IMR-90 (cell line): Measurements from ENCODE around the gene LMBRD2. TPM values are rescaled to one million over a fixed set of nuclear protein-coding genes. Genes with fewer than 3 reads are reported as not detected.

Source experiments
- ATAC-seq: fragments of 200-7000 bp; cut with Tn5 transposase; 2 replicates; pipeline ENCODE4 v1.9.1; 2020; ENCODE audit warnings: low read depth, mild to moderate bottlenecking, moderate library complexity
- BruUV-seq: library from RNA; stranded (reverse); fragments of 400-500 nt; replicated peaks from 2 replicates; lab custom pipeline; 2021; lab: Mats Ljungman, UMichigan
- CTCF ChIA-PET: fragments of 300-600 bp; formaldehyde crosslinking; extraction: SDS; loops from one replicate; lab custom pipeline; 2021; ENCODE audit warnings: antibody characterized with exemption; lab: Yijun Ruan, JAX
- POLR2A ChIA-PET: fragments of 300-600 bp; sonication (Branson Sonifier 250); formaldehyde crosslinking; loops from one replicate; lab custom pipeline; 2022; ENCODE audit warnings: antibody characterized with exemption; ENCODE audit not compliant: unreplicated experiment; lab: Charles Lee
- DNase-seq: peaks from one replicate; pipeline ENCODE4 v3.0.0; 2013
- H2AFZ ChIP-seq: replicated peaks from 2 replicates; pipeline ENCODE3; 2013; ENCODE audit warnings: low read length, mild to moderate bottlenecking; ENCODE audit not compliant: poor library complexity
- H2AK5ac ChIP-seq: 2 replicates; pipeline ENCODE4 v1.6.1; 2013; ENCODE audit warnings: low read depth, low read length, inconsistent platforms
- H2AK9ac ChIP-seq: replicated peaks from 2 replicates; pipeline ENCODE3; 2013; ENCODE audit warnings: mild to moderate bottlenecking, low read depth, low read length, moderate library complexity; ENCODE audit not compliant: poor library complexity
- H2BK120ac ChIP-seq: 2 replicates; pipeline ENCODE4 v1.6.1; 2013; ENCODE audit warnings: low read depth, low read length, inconsistent platforms
- H2BK15ac ChIP-seq: 3 replicates; pipeline ENCODE4 v1.6.1; 2013; ENCODE audit warnings: low read depth, low read length, inconsistent platforms
- H2BK20ac ChIP-seq: 2 replicates; pipeline ENCODE4 v1.6.1; 2013; ENCODE audit warnings: low read depth, mild to moderate bottlenecking, inconsistent platforms, low read length, moderate library complexity
- H2BK5ac ChIP-seq: 2 replicates; pipeline ENCODE4 v1.6.1; 2013; ENCODE audit warnings: mild to moderate bottlenecking, low read depth, low read length, inconsistent platforms; ENCODE audit not compliant: poor library complexity, severe bottlenecking
- H3K14ac ChIP-seq: replicated peaks from 2 replicates; pipeline ENCODE4 v1.6.1; 2013; ENCODE audit warnings: low read depth, low read length, inconsistent platforms
- H3K18ac ChIP-seq: 2 replicates; pipeline ENCODE4 v1.6.1; 2013; ENCODE audit warnings: low read depth, low read length, control low read depth
- H3K23ac ChIP-seq: 2 replicates; pipeline ENCODE4 v1.6.1; 2013; ENCODE audit warnings: low read depth, low read length, inconsistent platforms
- H3K27ac ChIP-seq: 2 replicates; pipeline ENCODE4 v1.5.1; 2013; ENCODE audit warnings: mild to moderate bottlenecking, control low read depth, low read length; ENCODE audit not compliant: insufficient read depth
- H3K27me3 ChIP-seq: 2 replicates; pipeline ENCODE4 v1.6.1; 2013; ENCODE audit warnings: low read length; ENCODE audit not compliant: control insufficient read depth, insufficient read depth
- H3K36me3 ChIP-seq: 2 replicates; pipeline ENCODE4 v1.6.1; 2013; ENCODE audit warnings: low read length, mixed read lengths; ENCODE audit not compliant: control insufficient read depth, insufficient read depth
- H3K4ac ChIP-seq: 2 replicates; pipeline ENCODE4 v1.6.1; 2013; ENCODE audit warnings: low read depth, low read length, inconsistent platforms
- H3K4me1 ChIP-seq: 2 replicates; pipeline ENCODE4 v1.6.1; 2013; ENCODE audit warnings: low read length, mixed read lengths; ENCODE audit not compliant: control insufficient read depth, insufficient read depth
- H3K4me2 ChIP-seq: 2 replicates; pipeline ENCODE4 v1.6.1; 2013; ENCODE audit warnings: low read depth, mild to moderate bottlenecking, control low read depth, low read length, moderate library complexity
- H3K4me3 ChIP-seq: 2 replicates; pipeline ENCODE4 v1.5.1; 2013; ENCODE audit warnings: low read depth, mild to moderate bottlenecking, control low read depth, low read length, moderate library complexity; ENCODE audit not compliant: insufficient read depth
- H3K56ac ChIP-seq: 2 replicates; pipeline ENCODE4 v1.6.1; 2013; ENCODE audit warnings: low read length, inconsistent platforms; ENCODE audit not compliant: insufficient read depth; ENCODE audit errors: extremely low read depth
- H3K79me1 ChIP-seq, 2 experiments: 2 replicates each; pipeline ENCODE4 v1.6.1; 2013; ENCODE audit warnings: low read length in 2 of 2, inconsistent platforms in 1 of 2, low read depth in 1 of 2
- H3K9ac ChIP-seq: 2 replicates; pipeline ENCODE4 v1.6.1; 2013; ENCODE audit warnings: low read depth, low read length, control low read depth
- H3K9me1 ChIP-seq: 2 replicates; pipeline ENCODE4 v1.6.1; 2013; ENCODE audit warnings: low read length, inconsistent platforms; ENCODE audit not compliant: insufficient read depth
- H3K9me3 ChIP-seq: 2 replicates; pipeline ENCODE4 v1.6.1; 2013; ENCODE audit warnings: low read length; ENCODE audit not compliant: control insufficient read depth, insufficient read depth
- H4K20me1 ChIP-seq: 2 replicates; pipeline ENCODE4 v1.6.1; 2013; ENCODE audit warnings: low read length, inconsistent platforms; ENCODE audit not compliant: insufficient read depth
- H4K5ac ChIP-seq: 2 replicates; pipeline ENCODE4 v1.6.1; 2013; ENCODE audit warnings: mild to moderate bottlenecking, low read depth, low read length, control low read depth
- H4K8ac ChIP-seq, 2 experiments: 2 replicates each; pipeline ENCODE4 v1.6.1; 2013; ENCODE audit warnings: low read depth in 2 of 2, low read length in 2 of 2, control low read depth in 1 of 2, inconsistent platforms in 1 of 2
- H4K91ac ChIP-seq: 2 replicates; pipeline ENCODE4 v1.6.1; 2013; ENCODE audit warnings: low read depth, low read length, inconsistent platforms; ENCODE audit not compliant: insufficient read depth
- CEBPB ChIP-seq: IDR thresholded peaks from 2 replicates; pipeline ENCODE4 v1.6.1; 2012; ENCODE audit warnings: low read depth, low read length, improper control_type of control experiment
- CHD1 ChIP-seq: IDR thresholded peaks from 2 replicates; pipeline ENCODE4 v1.6.1; 2012; ENCODE audit warnings: low read depth, low read length, improper control_type of control experiment
- FOS ChIP-seq: fragments of 150-350 bp; IDR thresholded peaks from 2 replicates; pipeline ENCODE4 v1.6.1; 2016; ENCODE audit warnings: low read depth, low read length
- MAZ ChIP-seq: IDR thresholded peaks from 2 replicates; pipeline ENCODE4 v1.6.1; 2012; ENCODE audit warnings: low read depth, mild to moderate bottlenecking, low read length, improper control_type of control experiment, moderate library complexity, borderline replicate concordance
- MXI1 ChIP-seq: IDR thresholded peaks from 2 replicates; pipeline ENCODE4 v1.6.1; 2012; ENCODE audit warnings: low read depth, mild to moderate bottlenecking, low read length, moderate library complexity, borderline replicate concordance
- RCOR1 ChIP-seq: IDR thresholded peaks from 2 replicates; pipeline ENCODE4 v1.6.1; 2012; ENCODE audit warnings: mild to moderate bottlenecking, low read length, improper control_type of control experiment; ENCODE audit not compliant: insufficient replicate concordance
- WGBS, 2 experiments: methylation state at CpG; one replicate each; pipeline versions ENCODE4 v1.1.5 to v1.1.7; 2013; ENCODE audit warnings: missing lambda C conversion rate in 2 of 2; ENCODE audit not compliant: insufficient read length in 1 of 2; ENCODE audit errors: extremely low coverage in 2 of 2; 5-methylcytosine and 5-hydroxymethylcytosine counted together
- dilution Hi-C: fragments of 300-500 bp; cut with HindIII; formaldehyde crosslinking; loops from one replicate; pipeline ENCODE4 v1.14.3; 2018; ENCODE audit warnings: low sequenced_read_pairs; ENCODE audit not compliant: unreplicated experiment
- in situ Hi-C: fragments of 300-500 bp; cut with MboI; formaldehyde crosslinking; loops from 3 replicates; pipeline ENCODE4 v1.14.3; 2019; ENCODE audit warnings: low sequenced_read_pairs, inconsistent platforms, mixed read lengths
- intact Hi-C: fragments of 100-400 bp; cut with micrococcal nuclease; formaldehyde crosslinking; loops from 2 replicates; pipeline ENCODE4 v1.10.0; 2022
- polyA plus RNA-seq, 3 experiments: library from polyadenylated mRNA; depleted of rRNA; stranded (reverse); fragments of >200 nt; gene quantifications; 2 replicates each; pipeline ENCODE4 v1.2.3, GENCODE V29; 2012; ENCODE audit warnings: low replicate concordance in 1 of 3
- total RNA-seq: library from RNA; depleted of rRNA; stranded (reverse); fragments of >200 nt; gene quantifications from 2 replicates; pipeline ENCODE4 v1.2.3, GENCODE V29; 2012
- TF ChIP-seq, protein P1 (sequence below): fragments of 150-350 bp; IDR thresholded peaks from 2 replicates; pipeline ENCODE4 v1.6.1; 2016; ENCODE audit warnings: low read depth, mild to moderate bottlenecking, low read length, moderate library complexity, borderline replicate concordance
- TF ChIP-seq, protein P2 (sequence below): fragments of 150-350 bp; IDR thresholded peaks from 2 replicates; pipeline ENCODE4 v1.6.1; 2017; ENCODE audit warnings: mild to moderate bottlenecking, antibody characterized with exemption, low read length, low read depth

LMBRD2 gene
- total and polyA plus RNA-seq, 2 of the 4 experiments (the other 2 are of a cell fraction) = 1.8 to 5.2 TPM

DNA sequence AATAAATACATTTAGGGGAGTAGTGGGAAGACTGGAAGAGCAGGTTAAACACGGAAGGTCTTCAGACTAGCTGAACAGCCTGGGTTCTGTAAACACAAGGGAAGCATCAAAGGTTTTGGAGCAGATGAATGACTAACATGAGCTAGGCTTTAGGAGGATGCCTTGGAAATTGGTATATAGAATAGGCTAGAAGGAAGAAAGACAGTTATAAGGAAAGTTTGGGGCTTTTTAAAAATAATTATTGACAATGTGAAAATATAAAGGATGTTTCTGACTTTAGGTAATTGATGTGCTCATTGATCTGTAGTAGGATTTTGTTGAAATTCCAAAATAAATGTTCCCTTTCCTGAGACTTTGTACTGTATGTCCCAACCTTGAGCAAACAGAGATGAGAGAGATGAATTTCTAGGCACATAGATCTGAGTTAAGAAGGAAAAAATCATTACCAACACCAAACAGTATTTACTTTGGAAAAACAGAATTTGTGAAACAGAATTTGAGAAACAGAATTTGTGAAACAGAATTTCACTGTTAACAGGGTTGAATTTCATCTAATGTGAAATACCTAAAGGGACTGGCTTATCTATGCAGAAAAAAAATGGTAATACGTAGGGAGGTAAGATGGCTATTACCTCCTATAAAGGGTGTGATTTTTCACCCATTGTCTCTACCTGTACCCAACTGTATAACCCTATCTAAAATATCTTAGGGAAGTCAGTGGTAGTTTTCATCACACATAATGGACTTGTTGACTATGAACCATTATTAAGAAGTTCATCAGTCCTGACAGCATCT lies 29.1 kb upstream of the LMBRD2 start:
- Histone ChIP-seq H3K36me3 (peaks cover 7% of the 10 kb centered on the region), H4K5ac (no peak overlapping the region)

More for the DNA sequence above, 29.1 kb upstream of the LMBRD2 start:
- TF ChIP-seq, protein P1, sequence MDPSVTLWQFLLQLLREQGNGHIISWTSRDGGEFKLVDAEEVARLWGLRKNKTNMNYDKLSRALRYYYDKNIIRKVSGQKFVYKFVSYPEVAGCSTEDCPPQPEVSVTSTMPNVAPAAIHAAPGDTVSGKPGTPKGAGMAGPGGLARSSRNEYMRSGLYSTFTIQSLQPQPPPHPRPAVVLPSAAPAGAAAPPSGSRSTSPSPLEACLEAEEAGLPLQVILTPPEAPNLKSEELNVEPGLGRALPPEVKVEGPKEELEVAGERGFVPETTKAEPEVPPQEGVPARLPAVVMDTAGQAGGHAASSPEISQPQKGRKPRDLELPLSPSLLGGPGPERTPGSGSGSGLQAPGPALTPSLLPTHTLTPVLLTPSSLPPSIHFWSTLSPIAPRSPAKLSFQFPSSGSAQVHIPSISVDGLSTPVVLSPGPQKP = no peak
- TF ChIP-seq RCOR1 = no peak
- no peak for TF ChIP-seq MXI1
- TF ChIP-seq FOS = no peak
- no peak for TF ChIP-seq MAZ
- no peak for TF ChIP-seq CHD1
- TF ChIP-seq CEBPB = no peak
- TF ChIP-seq, protein P2, sequence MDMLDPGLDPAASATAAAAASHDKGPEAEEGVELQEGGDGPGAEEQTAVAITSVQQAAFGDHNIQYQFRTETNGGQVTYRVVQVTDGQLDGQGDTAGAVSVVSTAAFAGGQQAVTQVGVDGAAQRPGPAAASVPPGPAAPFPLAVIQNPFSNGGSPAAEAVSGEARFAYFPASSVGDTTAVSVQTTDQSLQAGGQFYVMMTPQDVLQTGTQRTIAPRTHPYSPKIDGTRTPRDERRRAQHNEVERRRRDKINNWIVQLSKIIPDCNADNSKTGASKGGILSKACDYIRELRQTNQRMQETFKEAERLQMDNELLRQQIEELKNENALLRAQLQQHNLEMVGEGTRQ = no peak
- BruUV-seq = no TSS peak
- Histone ChIP-seq H4K8ac (no peak overlapping the region), H3K23ac (no peak overlapping the region), H2BK15ac (no peak overlapping the region), H3K4me3 (no peak overlapping the region), H2AFZ (no peak overlapping the region), H3K9ac (no peak overlapping the region), H3K18ac (no peak overlapping the region), H3K27me3 (no peaks in the 10 kb centered on the region), H3K4ac (no peak overlapping the region), H2AK5ac (no peak overlapping the region), H2AK9ac (no peak overlapping the region), H3K79me1 (no peaks in the 10 kb centered on the region), H3K27ac (no peak overlapping the region), H3K9me1 (no peaks in the 10 kb centered on the region), H3K4me2 (no peak overlapping the region), H3K56ac (no peak overlapping the region), H2BK5ac (no peak overlapping the region), H4K91ac (no peak overlapping the region), H2BK120ac (no peak overlapping the region), H2BK20ac (no peak overlapping the region), H3K9me3 (no peaks in the 10 kb centered on the region), H3K14ac (no peak overlapping the region), H4K20me1 (no peaks in the 10 kb centered on the region), H3K4me1 (no peaks in the 10 kb centered on the region)
- DNase-seq (no peak), ATAC-seq (no peak)
- ChIA-PET CTCF (interaction anchor here (1.1 kb wide), 1 partner anchor 125 kb away, joined by 3 read pairs; no protein-coding TSS in a partner anchor), POLR2A (no interaction called here)
- intact Hi-C loops = no loop called here
- in situ Hi-C loops = no loop called here
- dilution Hi-C loops = no loop called here
- no CpG with 5 or more reads among the region's 2 CpGs for WGBS, 2 experiments
